H1 (cell line): ENCODE measurements around the gene PRKAB1. TPM values are rescaled to one million over a fixed set of nuclear protein-coding genes. Genes with fewer than 3 reads are reported as not detected.

Experiments
- CBX8 ChIP-seq: fragments of 300-800, 300-1000 bp; sonication (generic); IDR thresholded peaks from 2 replicates; pipeline ENCODE4 v1.7.1; 2016; ENCODE audit warnings: low read depth, low read length, borderline replicate concordance
- EZH2 ChIP-seq: fragments of 200-600 bp; sonication (generic); IDR thresholded peaks from 2 replicates; pipeline ENCODE4 v1.7.1; 2012; ENCODE audit warnings: low read depth, mild to moderate bottlenecking, moderate library complexity, low read length, inconsistent platforms; ENCODE audit not compliant: severe bottlenecking
- JUND ChIP-seq: IDR thresholded peaks from 2 replicates; pipeline ENCODE4 v1.6.1; 2011; ENCODE audit warnings: mild to moderate bottlenecking, improper control_type of control experiment, low read length
- RAD21 ChIP-seq, 2 experiments: IDR thresholded peaks in 1 of 2; conservative IDR thresholded peaks in 1 of 2; 2 replicates each; pipeline ENCODE4 v1.6.1; 2011; ENCODE audit warnings: low read depth in 2 of 2, low read length in 2 of 2, improper control_type of control experiment in 1 of 2, inconsistent platforms in 1 of 2, mild to moderate bottlenecking in 1 of 2, moderate library complexity in 1 of 2
- RXRA ChIP-seq: IDR thresholded peaks from 2 replicates; pipeline ENCODE4 v1.6.1; 2011; ENCODE audit warnings: low read depth, mild to moderate bottlenecking, low read length, moderate library complexity; ENCODE audit not compliant: insufficient read depth
- SAP30 ChIP-seq: fragments of 300-600 bp; sonication (generic); IDR thresholded peaks from 2 replicates; pipeline ENCODE4 v1.7.1; 2012; ENCODE audit warnings: low read length, moderate library complexity, mild to moderate bottlenecking, inconsistent platforms; ENCODE audit not compliant: insufficient read depth, insufficient replicate concordance
- ZNF274 ChIP-seq: IDR thresholded peaks from 2 replicates; pipeline ENCODE4 v1.7.0; 2012; ENCODE audit warnings: low read length, borderline replicate concordance; ENCODE audit errors: extremely low read depth
- polyA plus RNA-seq, 7 experiments: library from polyadenylated mRNA; depleted of rRNA in 3 of 7; stranded (reverse) in 5 of 7; unstranded in 2 of 7; fragments of >200 nt in 5 of 7; fragments of 200-250 nt in 2 of 7; gene quantifications; 1 replicate in 5 of 7; 2 replicates in 1 of 7; 4 replicates in 1 of 7; pipeline versions ENCODE4 v1.2.1 to v1.2.3, GENCODE V29; 2011 to 2013; ENCODE audit warnings: missing spikeins in 2 of 7, mixed read lengths in 2 of 7
- total RNA-seq: library from RNA; stranded (reverse); fragmentation: NEBNext Ultra II Directional; extraction: Animal tissue kit (Norgen Biotek cat#: 25700); gene quantifications from 2 replicates; pipeline ENCODE4 v1.2.1, GENCODE V29; 2021
- TF ChIP-seq, protein P1 (sequence below): fragments of 300-600 bp; sonication (generic); IDR thresholded peaks from 2 replicates; pipeline ENCODE4 v1.7.1; 2012; ENCODE audit warnings: low read length, moderate library complexity, mild to moderate bottlenecking, inconsistent platforms; ENCODE audit not compliant: insufficient replicate concordance
- TF ChIP-seq, protein P2 (sequence below): IDR thresholded peaks from 2 replicates; pipeline ENCODE4 v1.6.1; 2011; ENCODE audit warnings: low read depth, mild to moderate bottlenecking, low read length; ENCODE audit not compliant: insufficient read depth
- TF ChIP-seq, protein P3 (sequence below): IDR thresholded peaks from 2 replicates; pipeline ENCODE4 v1.6.1; 2012; ENCODE audit warnings: inconsistent platforms

Gene PRKAB1
- total and polyA plus RNA-seq, 2 of the 8 experiments (the other 6 are each of a cell fraction or from before 2014, with no cell fraction given) = 24.0 to 32.1 TPM

DNA sequence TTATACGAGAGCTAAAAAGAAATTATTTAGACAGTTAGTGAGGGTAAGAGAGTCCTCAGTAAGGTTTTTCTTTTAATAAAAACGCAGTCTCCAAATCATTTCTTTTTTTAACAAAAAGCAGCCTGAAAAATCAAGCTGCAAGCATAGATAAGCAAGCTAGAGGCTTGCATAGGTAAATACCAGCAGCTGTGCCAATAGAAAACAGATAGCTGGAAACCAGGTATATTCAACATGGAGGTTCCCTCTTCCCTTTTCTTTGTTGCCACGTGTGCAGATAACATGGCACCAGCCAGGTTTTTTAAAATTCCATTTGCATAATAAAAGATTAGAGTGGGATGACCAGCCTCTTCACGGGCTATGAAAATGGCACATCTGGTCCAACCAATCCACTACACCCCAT, 6.1 kb upstream of the PRKAB1 start (continued):
- TF ChIP-seq, protein P1, sequence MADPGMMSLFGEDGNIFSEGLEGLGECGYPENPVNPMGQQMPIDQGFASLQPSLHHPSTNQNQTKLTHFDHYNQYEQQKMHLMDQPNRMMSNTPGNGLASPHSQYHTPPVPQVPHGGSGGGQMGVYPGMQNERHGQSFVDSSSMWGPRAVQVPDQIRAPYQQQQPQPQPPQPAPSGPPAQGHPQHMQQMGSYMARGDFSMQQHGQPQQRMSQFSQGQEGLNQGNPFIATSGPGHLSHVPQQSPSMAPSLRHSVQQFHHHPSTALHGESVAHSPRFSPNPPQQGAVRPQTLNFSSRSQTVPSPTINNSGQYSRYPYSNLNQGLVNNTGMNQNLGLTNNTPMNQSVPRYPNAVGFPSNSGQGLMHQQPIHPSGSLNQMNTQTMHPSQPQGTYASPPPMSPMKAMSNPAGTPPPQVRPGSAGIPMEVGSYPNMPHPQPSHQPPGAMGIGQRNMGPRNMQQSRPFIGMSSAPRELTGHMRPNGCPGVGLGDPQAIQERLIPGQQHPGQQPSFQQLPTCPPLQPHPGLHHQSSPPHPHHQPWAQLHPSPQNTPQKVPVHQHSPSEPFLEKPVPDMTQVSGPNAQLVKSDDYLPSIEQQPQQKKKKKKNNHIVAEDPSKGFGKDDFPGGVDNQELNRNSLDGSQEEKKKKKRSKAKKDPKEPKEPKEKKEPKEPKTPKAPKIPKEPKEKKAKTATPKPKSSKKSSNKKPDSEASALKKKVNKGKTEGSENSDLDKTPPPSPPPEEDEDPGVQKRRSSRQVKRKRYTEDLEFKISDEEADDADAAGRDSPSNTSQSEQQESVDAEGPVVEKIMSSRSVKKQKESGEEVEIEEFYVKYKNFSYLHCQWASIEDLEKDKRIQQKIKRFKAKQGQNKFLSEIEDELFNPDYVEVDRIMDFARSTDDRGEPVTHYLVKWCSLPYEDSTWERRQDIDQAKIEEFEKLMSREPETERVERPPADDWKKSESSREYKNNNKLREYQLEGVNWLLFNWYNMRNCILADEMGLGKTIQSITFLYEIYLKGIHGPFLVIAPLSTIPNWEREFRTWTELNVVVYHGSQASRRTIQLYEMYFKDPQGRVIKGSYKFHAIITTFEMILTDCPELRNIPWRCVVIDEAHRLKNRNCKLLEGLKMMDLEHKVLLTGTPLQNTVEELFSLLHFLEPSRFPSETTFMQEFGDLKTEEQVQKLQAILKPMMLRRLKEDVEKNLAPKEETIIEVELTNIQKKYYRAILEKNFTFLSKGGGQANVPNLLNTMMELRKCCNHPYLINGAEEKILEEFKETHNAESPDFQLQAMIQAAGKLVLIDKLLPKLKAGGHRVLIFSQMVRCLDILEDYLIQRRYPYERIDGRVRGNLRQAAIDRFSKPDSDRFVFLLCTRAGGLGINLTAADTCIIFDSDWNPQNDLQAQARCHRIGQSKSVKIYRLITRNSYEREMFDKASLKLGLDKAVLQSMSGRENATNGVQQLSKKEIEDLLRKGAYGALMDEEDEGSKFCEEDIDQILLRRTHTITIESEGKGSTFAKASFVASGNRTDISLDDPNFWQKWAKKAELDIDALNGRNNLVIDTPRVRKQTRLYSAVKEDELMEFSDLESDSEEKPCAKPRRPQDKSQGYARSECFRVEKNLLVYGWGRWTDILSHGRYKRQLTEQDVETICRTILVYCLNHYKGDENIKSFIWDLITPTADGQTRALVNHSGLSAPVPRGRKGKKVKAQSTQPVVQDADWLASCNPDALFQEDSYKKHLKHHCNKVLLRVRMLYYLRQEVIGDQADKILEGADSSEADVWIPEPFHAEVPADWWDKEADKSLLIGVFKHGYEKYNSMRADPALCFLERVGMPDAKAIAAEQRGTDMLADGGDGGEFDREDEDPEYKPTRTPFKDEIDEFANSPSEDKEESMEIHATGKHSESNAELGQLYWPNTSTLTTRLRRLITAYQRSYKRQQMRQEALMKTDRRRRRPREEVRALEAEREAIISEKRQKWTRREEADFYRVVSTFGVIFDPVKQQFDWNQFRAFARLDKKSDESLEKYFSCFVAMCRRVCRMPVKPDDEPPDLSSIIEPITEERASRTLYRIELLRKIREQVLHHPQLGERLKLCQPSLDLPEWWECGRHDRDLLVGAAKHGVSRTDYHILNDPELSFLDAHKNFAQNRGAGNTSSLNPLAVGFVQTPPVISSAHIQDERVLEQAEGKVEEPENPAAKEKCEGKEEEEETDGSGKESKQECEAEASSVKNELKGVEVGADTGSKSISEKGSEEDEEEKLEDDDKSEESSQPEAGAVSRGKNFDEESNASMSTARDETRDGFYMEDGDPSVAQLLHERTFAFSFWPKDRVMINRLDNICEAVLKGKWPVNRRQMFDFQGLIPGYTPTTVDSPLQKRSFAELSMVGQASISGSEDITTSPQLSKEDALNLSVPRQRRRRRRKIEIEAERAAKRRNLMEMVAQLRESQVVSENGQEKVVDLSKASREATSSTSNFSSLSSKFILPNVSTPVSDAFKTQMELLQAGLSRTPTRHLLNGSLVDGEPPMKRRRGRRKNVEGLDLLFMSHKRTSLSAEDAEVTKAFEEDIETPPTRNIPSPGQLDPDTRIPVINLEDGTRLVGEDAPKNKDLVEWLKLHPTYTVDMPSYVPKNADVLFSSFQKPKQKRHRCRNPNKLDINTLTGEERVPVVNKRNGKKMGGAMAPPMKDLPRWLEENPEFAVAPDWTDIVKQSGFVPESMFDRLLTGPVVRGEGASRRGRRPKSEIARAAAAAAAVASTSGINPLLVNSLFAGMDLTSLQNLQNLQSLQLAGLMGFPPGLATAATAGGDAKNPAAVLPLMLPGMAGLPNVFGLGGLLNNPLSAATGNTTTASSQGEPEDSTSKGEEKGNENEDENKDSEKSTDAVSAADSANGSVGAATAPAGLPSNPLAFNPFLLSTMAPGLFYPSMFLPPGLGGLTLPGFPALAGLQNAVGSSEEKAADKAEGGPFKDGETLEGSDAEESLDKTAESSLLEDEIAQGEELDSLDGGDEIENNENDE = no peak
- TF ChIP-seq EZH2 = no peak
- no peak for TF ChIP-seq SAP30
- no peak for TF ChIP-seq RXRA
- TF ChIP-seq ZNF274 = no peak
- TF ChIP-seq, protein P2, sequence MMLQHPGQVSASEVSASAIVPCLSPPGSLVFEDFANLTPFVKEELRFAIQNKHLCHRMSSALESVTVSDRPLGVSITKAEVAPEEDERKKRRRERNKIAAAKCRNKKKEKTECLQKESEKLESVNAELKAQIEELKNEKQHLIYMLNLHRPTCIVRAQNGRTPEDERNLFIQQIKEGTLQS = no peak
- no peak for TF ChIP-seq CBX8
- TF ChIP-seq JUND = no peak
- TF ChIP-seq, protein P3, sequence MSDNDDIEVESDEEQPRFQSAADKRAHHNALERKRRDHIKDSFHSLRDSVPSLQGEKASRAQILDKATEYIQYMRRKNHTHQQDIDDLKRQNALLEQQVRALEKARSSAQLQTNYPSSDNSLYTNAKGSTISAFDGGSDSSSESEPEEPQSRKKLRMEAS = no peak
- no peak for TF ChIP-seq RAD21 (IDR thresholded peaks at IDR 0.05 in 1 of 2, conservative IDR thresholded peaks at IDR 0.05 in 1 of 2; ENCODE audit: low read depth in 2 of 2, low read length in 2 of 2)
